ENCODE data around the gene HLCS.

GRCh38 chr21:36915014-36915695, 51.3 kb downstream of the HLCS start:
- TF ChIP-seq CTCF (IDR thresholded peaks at IDR 0.05), result no peak
- TF ChIP-seq POLR2A (IDR thresholded peaks at IDR 0.05), result no peak

All from breast epithelium (tissue), 3 donors.